H1 (cell line): ENCODE results near the gene TJP3. TPM values are rescaled to one million over a fixed set of nuclear protein-coding genes. Genes with fewer than 3 reads are reported as not detected.

Experiments
- CTCF ChIA-PET: fragments of 300-600 bp; sonication (Branson Sonifier 250); formaldehyde crosslinking; loops from one replicate; lab custom pipeline; 2021; ENCODE audit not compliant: partially characterized antibody; lab: Charles Lee
- POLR2A ChIA-PET: fragments of 300-600 bp; sonication (Branson Sonifier 250); formaldehyde crosslinking; loops from one replicate; lab custom pipeline; 2021; ENCODE audit warnings: inconsistent platforms; ENCODE audit not compliant: partially characterized antibody; lab: Charles Lee
- DNase-seq, 2 experiments: peaks; one replicate each; pipeline versions ENCODE4 v3.0.0 to v3.0.0-alpha.2; 2010 to 2022; ENCODE audit warnings: low spot score in 2 of 2, low read depth in 1 of 2, mixed read lengths in 1 of 2
- FAIRE-seq: peaks from 2 replicates; lab custom pipeline; 2011; peaks lifted over from hg19 to GRCh38; lab: Jason Lieb, UNC
- H2AFZ ChIP-seq: 2 replicates; pipeline ENCODE4 v1.8.1; 2012; ENCODE audit warnings: low read length, inconsistent platforms
- H2AK5ac ChIP-seq: 2 replicates; pipeline ENCODE4 v1.6.1; 2013; ENCODE audit warnings: low read depth, low read length
- H2BK120ac ChIP-seq: replicated peaks from 2 replicates; pipeline ENCODE3; 2013; ENCODE audit warnings: low read depth, low read length, inconsistent platforms
- H2BK12ac ChIP-seq: 2 replicates; pipeline ENCODE4 v1.6.1; 2013; ENCODE audit warnings: low read depth, low read length
- H2BK15ac ChIP-seq: 2 replicates; pipeline ENCODE4 v1.6.1; 2013; ENCODE audit warnings: low read length
- H2BK20ac ChIP-seq: 2 replicates; pipeline ENCODE4 v1.6.1; 2013; ENCODE audit warnings: low read length
- H2BK5ac ChIP-seq: 2 replicates; pipeline ENCODE4 v1.6.1; 2013; ENCODE audit warnings: low read depth, low read length
- H3K14ac ChIP-seq: 2 replicates; pipeline ENCODE4 v1.6.1; 2013; ENCODE audit warnings: inconsistent platforms; ENCODE audit not compliant: insufficient read length
- H3K18ac ChIP-seq: 2 replicates; pipeline ENCODE4 v1.6.1; 2013; ENCODE audit warnings: low read length; ENCODE audit errors: extremely low read depth
- H3K23ac ChIP-seq: 2 replicates; pipeline ENCODE4 v1.6.1; 2013; ENCODE audit warnings: inconsistent platforms; ENCODE audit not compliant: insufficient read length
- H3K23me2 ChIP-seq: 2 replicates; pipeline ENCODE4 v1.6.1; 2013; ENCODE audit warnings: low read depth, low read length
- H3K27ac ChIP-seq: 2 replicates; pipeline ENCODE4 v1.6.1; 2011; ENCODE audit warnings: low read depth, low read length, inconsistent platforms
- H3K27me3 ChIP-seq, 4 experiments: replicated peaks in 1 of 4; 1 replicate in 1 of 4; 2 replicates in 3 of 4; pipeline versions ENCODE4 v1.6.1 to v1.8.1; 2011 to 2013; ENCODE audit warnings: low read length in 3 of 4, mild to moderate bottlenecking in 3 of 4, inconsistent platforms in 2 of 4, mixed read lengths in 2 of 4, moderate library complexity in 1 of 4; ENCODE audit not compliant: control insufficient read depth in 3 of 4, insufficient read depth in 3 of 4; ENCODE audit errors: extremely low read depth in 1 of 4
- H3K36me3 ChIP-seq, 4 experiments: 2 replicates each; pipeline versions ENCODE4 v1.6.1 to v1.8.1; 2011 to 2013; ENCODE audit warnings: mild to moderate bottlenecking in 4 of 4, low read length in 3 of 4, moderate library complexity in 2 of 4, control low read depth in 1 of 4, inconsistent platforms in 1 of 4; ENCODE audit not compliant: insufficient read depth in 4 of 4, control insufficient read depth in 2 of 4
- H3K4ac ChIP-seq: replicated peaks from 2 replicates; pipeline ENCODE3; 2013; ENCODE audit warnings: low read length, low read depth, mixed read lengths, inconsistent platforms; ENCODE audit not compliant: insufficient read length
- H3K4me1 ChIP-seq, 4 experiments: replicated peaks in 1 of 4; 1 replicate in 1 of 4; 2 replicates in 3 of 4; pipeline versions ENCODE4 v1.6.1 to v1.8.1; 2011 to 2013; ENCODE audit warnings: low read length in 3 of 4, inconsistent platforms in 2 of 4, mixed read lengths in 1 of 4; ENCODE audit not compliant: insufficient read depth in 4 of 4, control insufficient read depth in 3 of 4
- H3K4me2 ChIP-seq, 2 experiments: 2 replicates each; pipeline versions ENCODE4 v1.6.1 to v1.8.1; 2011 to 2013; ENCODE audit warnings: low read depth in 2 of 2, low read length in 2 of 2, control low read depth in 1 of 2, inconsistent platforms in 1 of 2, mild to moderate bottlenecking in 1 of 2; ENCODE audit not compliant: insufficient read depth in 1 of 2
- H3K4me3 ChIP-seq, 4 experiments: fragments of 200-600, 300-600 bp in 1 of 4; sonication (generic), shearing (Covaris generic), sonication (Bioruptor Twin) in 1 of 4; 2 replicates each; pipeline versions ENCODE4 v1.5.1 to v1.8.1; 2011 to 2016; ENCODE audit warnings: low read length in 4 of 4, low read depth in 3 of 4, control low read depth in 2 of 4, inconsistent platforms in 2 of 4, mild to moderate bottlenecking in 2 of 4, mixed read lengths in 1 of 4, moderate library complexity in 1 of 4; ENCODE audit not compliant: insufficient read depth in 2 of 4; ENCODE audit errors: extremely low read depth in 1 of 4
- H3K56ac ChIP-seq: replicated peaks from 2 replicates; pipeline ENCODE3; 2013; ENCODE audit warnings: low read depth, mild to moderate bottlenecking, mixed read lengths, low read length, inconsistent platforms; ENCODE audit not compliant: insufficient read length
- H3K79me1 ChIP-seq: 2 replicates; pipeline ENCODE4 v1.6.1; 2013; ENCODE audit warnings: low read depth, low read length, control low read depth
- H3K79me2 ChIP-seq, 2 experiments: 2 replicates each; pipeline versions ENCODE4 v1.6.1 to v1.8.1; 2012 to 2013; ENCODE audit warnings: low read length in 2 of 2, mild to moderate bottlenecking in 2 of 2, inconsistent platforms in 1 of 2; ENCODE audit not compliant: insufficient read depth in 2 of 2, control insufficient read depth in 1 of 2
- H3K9ac ChIP-seq, 4 experiments: replicated peaks in 1 of 4; 1 replicate in 1 of 4; 2 replicates in 3 of 4; pipeline versions ENCODE4 v1.6.1 to v1.8.1; 2011 to 2013; ENCODE audit warnings: low read depth in 3 of 4, low read length in 3 of 4, control low read depth in 2 of 4, mild to moderate bottlenecking in 2 of 4, moderate library complexity in 2 of 4, inconsistent platforms in 1 of 4; ENCODE audit errors: extremely low read depth in 1 of 4
- H3K9me3 ChIP-seq, 2 experiments: 2 replicates each; pipeline versions ENCODE4 v1.6.1 to v1.8.1; 2012 to 2013; ENCODE audit warnings: mild to moderate bottlenecking in 2 of 2, moderate library complexity in 2 of 2, control low read depth in 1 of 2, inconsistent platforms in 1 of 2, low read depth in 1 of 2, low read length in 1 of 2, mixed read lengths in 1 of 2; ENCODE audit not compliant: insufficient read depth in 2 of 2
- H4K20me1 ChIP-seq, 2 experiments: replicated peaks in 1 of 2; 2 replicates each; pipeline versions ENCODE3 to v1.8.1; 2011 to 2013; ENCODE audit warnings: inconsistent platforms in 2 of 2, low read length in 2 of 2, mild to moderate bottlenecking in 1 of 2; ENCODE audit not compliant: insufficient read depth in 2 of 2, control insufficient read depth in 1 of 2
- H4K5ac ChIP-seq: 2 replicates; pipeline ENCODE4 v1.6.1; 2013; ENCODE audit warnings: low read length, low read depth, mixed read lengths, inconsistent platforms; ENCODE audit not compliant: insufficient read length
- H4K8ac ChIP-seq: 2 replicates; pipeline ENCODE4 v1.8.0; 2013; ENCODE audit warnings: mild to moderate bottlenecking, moderate library complexity, low read length, inconsistent platforms; ENCODE audit not compliant: insufficient read depth; ENCODE audit errors: extremely low read depth
- H4K91ac ChIP-seq: replicated peaks from 2 replicates; pipeline ENCODE3; 2013; ENCODE audit warnings: low read length, mixed read lengths, inconsistent platforms; ENCODE audit not compliant: insufficient read length
- CBX8 ChIP-seq: fragments of 300-800, 300-1000 bp; sonication (generic); IDR thresholded peaks from 2 replicates; pipeline ENCODE4 v1.7.1; 2016; ENCODE audit warnings: low read depth, low read length, borderline replicate concordance
- GABPA ChIP-seq: IDR thresholded peaks from 2 replicates; pipeline ENCODE4 v1.6.1; 2011; ENCODE audit warnings: mild to moderate bottlenecking, low read length, moderate library complexity, borderline replicate concordance; ENCODE audit not compliant: insufficient read depth
- MAX ChIP-seq: IDR thresholded peaks from 2 replicates; pipeline ENCODE4 v1.6.1; 2012; ENCODE audit warnings: inconsistent platforms
- YY1 ChIP-seq: IDR thresholded peaks from 2 replicates; pipeline ENCODE4 v1.6.1; 2011; ENCODE audit warnings: low read depth, mild to moderate bottlenecking, low read length
- WGBS, 2 experiments: shearing (Covaris generic) in 1 of 2; methylation state at CpG; one replicate each; pipeline versions ENCODE4 v1.1.6 to v1.1.7; 2013 to 2015; ENCODE audit warnings: low lambda C conversion rate in 2 of 2, mixed read lengths in 2 of 2, inconsistent platforms in 1 of 2, low coverage in 1 of 2, missing lambda C conversion rate in 1 of 2; ENCODE audit not compliant: insufficient replicate concordance in 2 of 2, insufficient coverage in 1 of 2, insufficient read length in 1 of 2; ENCODE audit errors: extremely low coverage in 1 of 2, missing lambda C conversion rate in 1 of 2; 5-methylcytosine and 5-hydroxymethylcytosine counted together
- polyA plus RNA-seq, 7 experiments: library from polyadenylated mRNA; depleted of rRNA in 3 of 7; stranded (reverse) in 5 of 7; unstranded in 2 of 7; fragments of >200 nt in 5 of 7; fragments of 200-250 nt in 2 of 7; gene quantifications; 1 replicate in 5 of 7; 2 replicates in 1 of 7; 4 replicates in 1 of 7; pipeline versions ENCODE4 v1.2.1 to v1.2.3, GENCODE V29; 2011 to 2013; ENCODE audit warnings: missing spikeins in 2 of 7, mixed read lengths in 2 of 7
- total RNA-seq: library from RNA; stranded (reverse); fragmentation: NEBNext Ultra II Directional; extraction: Animal tissue kit (Norgen Biotek cat#: 25700); gene quantifications from 2 replicates; pipeline ENCODE4 v1.2.1, GENCODE V29; 2021

TJP3 gene
- total and polyA plus RNA-seq, 2 of the 8 experiments (the other 6 are each of a cell fraction or from before 2014, with no cell fraction given) = 17.1 to 26.1 TPM

DNA sequence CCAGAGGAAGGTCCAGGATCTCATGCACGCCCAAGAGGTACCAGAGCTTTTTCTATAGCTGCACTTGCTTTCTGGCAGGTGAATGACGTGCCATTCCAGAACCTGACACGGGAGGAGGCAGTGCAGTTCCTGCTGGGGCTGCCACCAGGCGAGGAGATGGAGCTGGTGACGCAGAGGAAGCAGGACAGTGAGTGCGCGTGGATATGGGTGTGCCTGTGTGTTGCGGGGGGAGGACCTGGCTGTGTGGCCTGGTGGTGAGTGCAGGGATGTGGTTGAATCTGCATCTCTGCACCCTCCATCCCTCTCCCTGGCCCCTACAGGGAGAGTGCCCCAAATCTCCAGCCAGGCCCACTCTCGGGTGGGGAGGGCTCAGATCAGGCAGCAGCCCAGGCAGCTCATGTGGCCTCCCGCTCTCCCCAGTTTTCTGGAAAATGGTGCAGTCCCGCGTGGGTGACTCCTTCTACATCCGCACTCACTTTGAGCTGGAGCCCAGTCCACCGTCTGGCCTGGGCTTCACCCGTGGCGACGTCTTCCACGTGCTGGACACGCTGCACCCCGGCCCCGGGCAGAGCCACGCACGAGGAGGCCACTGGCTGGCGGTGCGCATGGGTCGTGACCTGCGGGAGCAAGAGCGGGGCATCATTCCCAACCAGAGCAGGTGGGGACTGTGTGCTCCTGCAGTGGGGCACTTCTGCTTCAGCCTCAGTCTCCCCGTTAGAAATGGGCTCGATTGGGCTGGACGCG, 30.5 kb downstream of the TJP3 start:
- Histone ChIP-seq H2BK5ac (peak overlapping the region; percentile 16; the same call in 1 of the 2 replicates), H3K9ac (no peak overlapping the region), H4K5ac (no peak overlapping the region), H3K36me3 (peaks cover 0 to 6% (median 2%) of the 10 kb centered on the region in 4 experiments; a peak in 4 of 8 replicates), H3K9me3 (no peaks in the 10 kb centered on the region), H4K20me1 (peaks cover 0 to 3% of the 10 kb centered on the region in 2 experiments), H3K79me1 (no peaks in the 10 kb centered on the region), H3K4me2 (no peak overlapping the region), H2AK5ac (no peak overlapping the region), H3K23ac (no peak overlapping the region), H2BK15ac (no peak overlapping the region), H3K79me2 (no peaks in the 10 kb centered on the region), H4K8ac (no peak overlapping the region), H3K18ac (no peak overlapping the region), H2BK120ac (no peak overlapping the region), H2AFZ (no peak overlapping the region), H3K14ac (no peak overlapping the region), H4K91ac (no peak overlapping the region), H3K27me3 (no peaks in the 10 kb centered on the region), H3K4ac (no peak overlapping the region), H2BK12ac (no peak overlapping the region), H3K23me2 (no peaks in the 10 kb centered on the region), H3K4me1 (no peaks in the 10 kb centered on the region), H3K56ac (no peak overlapping the region), H2BK20ac (no peak overlapping the region), H3K4me3 (no peak overlapping the region), H3K27ac (no peak overlapping the region)
- 91% methylated on average over 30 of the region's 32 CpGs; no CpG with 5 or more reads in 1 of the 2 experiments for WGBS, 2 experiments
- CTCF ChIA-PET = interaction anchor here (0.9 to 3.9 kb wide), 5 partner anchors 7 to 27 kb away, joined by 3 to 14 read pairs (median 3); no protein-coding TSS in a partner anchor
- POLR2A ChIA-PET = interaction anchor here (0.6 kb wide), 1 partner anchor 30 kb away, joined by 3 read pairs; no protein-coding TSS in a partner anchor
- no peak for DNase-seq
- TF ChIP-seq GABPA (no peak), YY1 (no peak), CBX8 (no peak), MAX (no peak)
- no peak for FAIRE-seq
